Dedifferentiated amniotic fluid mesenchymal stem cell (primary cell): ENCODE measurements around the gene WASHC2A.
A peak's percentile ranks its signal among the peaks of the same experiment; 100 is the strongest.
"Not testable (repeated sequence)": the region's sequence is repeated elsewhere in the genome, so short reads cannot be mapped to it uniquely, and the experiment has no call there.

Experiments used
- DNase-seq: peaks from one replicate; pipeline ENCODE4 v3.0.0-alpha.2; 2016; ENCODE audit errors: extremely low spot score

Gene WASHC2A

GRCh38 chr10:50061548-50061947, 6.2 kb upstream of the WASHC2A start:
- DNase-seq: not testable (repeated sequence)

GRCh38 chr10:50063100-50063499, 4.7 kb upstream of the WASHC2A start:
- no peak for DNase-seq

- not testable (repeated sequence) for DNase-seq
Measured at GRCh38 chr10:50068352-50068659, 552 bp downstream of the WASHC2A start.

- not testable (repeated sequence) for DNase-seq
Measured at GRCh38 chr10:50075139-50075538, 7.4 kb downstream of the WASHC2A start.

- not testable (repeated sequence) for DNase-seq
Measured at GRCh38 chr10:50075544-50075943, 7.8 kb downstream of the WASHC2A start.

GRCh38 chr10:50091304-50091703, 23.6 kb downstream of the WASHC2A start:
- DNase-seq: not testable (repeated sequence)

GRCh38 chr10:50092928-50093327, 25.2 kb downstream of the WASHC2A start:
- not testable (repeated sequence) for DNase-seq

- not testable (repeated sequence) for DNase-seq
Measured at GRCh38 chr10:50094630-50095029, 26.9 kb downstream of the WASHC2A start.

GRCh38 chr10:50095402-50095801, 27.6 kb downstream of the WASHC2A start:
- not testable (repeated sequence) for DNase-seq

GRCh38 chr10:50096722-50097121, 29.0 kb downstream of the WASHC2A start:
- DNase-seq: not testable (repeated sequence)

GRCh38 chr10:50098645-50099044, 30.9 kb downstream of the WASHC2A start:
- DNase-seq: not testable (repeated sequence)

GRCh38 chr10:50101139-50101582, 33.4 kb downstream of the WASHC2A start:
- DNase-seq: peak; percentile 10

GRCh38 chr10:50101747-50102146, 34.0 kb downstream of the WASHC2A start:
- not testable (repeated sequence) for DNase-seq

- DNase-seq: peak; percentile 13
Measured at GRCh38 chr10:50102267-50102666, 34.5 kb downstream of the WASHC2A start.

- DNase-seq: not testable (repeated sequence)
Measured at GRCh38 chr10:50108999-50109698, 41.4 kb downstream of the WASHC2A start.

GRCh38 chr10:50112419-50113112, 44.8 kb downstream of the WASHC2A start:
- DNase-seq: not testable (repeated sequence)

- not testable (repeated sequence) for DNase-seq
Measured at GRCh38 chr10:50126765-50127164, 59.0 kb downstream of the WASHC2A start.

- not testable (repeated sequence) for DNase-seq
Measured at GRCh38 chr10:50127770-50128292, 60.1 kb downstream of the WASHC2A start.

- not testable (repeated sequence) for DNase-seq
Measured at GRCh38 chr10:50131245-50131965, 63.7 kb downstream of the WASHC2A start.

GRCh38 chr10:50132322-50132721, 64.6 kb downstream of the WASHC2A start:
- DNase-seq: not testable (repeated sequence)

GRCh38 chr10:50132841-50133240, 65.1 kb downstream of the WASHC2A start:
- not testable (repeated sequence) for DNase-seq

GRCh38 chr10:50143512-50144174, 75.9 kb downstream of the WASHC2A start:
- not testable (repeated sequence) for DNase-seq
